Spleen (tissue), 11 donors: Measurements from ENCODE around the gene APBA3. TPM values are rescaled to one million over a fixed set of nuclear protein-coding genes. Genes with fewer than 3 reads are reported as not detected.

ENCODE experiments used
- DNase-seq: peaks from one replicate; pipeline ENCODE4 v3.0.0-alpha.2; 2020
- H3K27ac ChIP-seq, 8 donors: fragments of 200-600 bp; sonication (generic) in 7 of 8; 1 replicate in 4 of 8; 2 replicates in 4 of 8; pipeline versions ENCODE4 v1.5.0 to v1.8.0; 2016 to 2021; ENCODE audit warnings: inconsistent platforms in 4 of 8, mild to moderate bottlenecking in 4 of 8, moderate library complexity in 1 of 8
- H3K27me3 ChIP-seq, 7 donors: fragments of 200-600 bp; sonication (generic) in 6 of 7; replicated peaks in 1 of 7; 1 replicate in 4 of 7; 2 replicates in 3 of 7; pipeline versions ENCODE4 v1.5.0 to v1.8.0; 2016 to 2021; ENCODE audit warnings: inconsistent platforms in 3 of 7, mild to moderate bottlenecking in 1 of 7
- H3K36me3 ChIP-seq, 6 donors: fragments of 200-600 bp; sonication (generic) in 5 of 6; 1 replicate in 4 of 6; 2 replicates in 2 of 6; pipeline versions ENCODE4 v1.5.0 to v1.8.0; 2016 to 2021; ENCODE audit warnings: inconsistent platforms in 2 of 6
- H3K4me1 ChIP-seq, 6 donors: fragments of 200-600 bp; sonication (generic) in 5 of 6; 1 replicate in 3 of 6; 2 replicates in 3 of 6; pipeline versions ENCODE4 v1.5.0 to v1.8.0; 2016 to 2021; ENCODE audit warnings: inconsistent platforms in 3 of 6
- H3K4me3 ChIP-seq, 8 donors: fragments of 200-600 bp; sonication (generic) in 7 of 8; 1 replicate in 4 of 8; 2 replicates in 4 of 8; pipeline versions ENCODE4 v1.5.0 to v1.8.0; 2016 to 2021; ENCODE audit warnings: inconsistent platforms in 4 of 8, mild to moderate bottlenecking in 4 of 8, moderate library complexity in 2 of 8
- H3K9me3 ChIP-seq, 8 donors: fragments of 200-600 bp; sonication (generic) in 7 of 8; 1 replicate in 4 of 8; 2 replicates in 4 of 8; pipeline versions ENCODE4 v1.5.0 to v1.8.0; 2016 to 2021; ENCODE audit warnings: inconsistent platforms in 4 of 8
- CTCF ChIP-seq, 11 experiments: fragments of 200-600 bp in 7 of 11; fragments of 450-650 bp in 4 of 11; sonication (generic) in 4 of 11; IDR thresholded peaks in 8 of 11; conservative IDR thresholded peaks in 3 of 11; 1 replicate in 7 of 11; 2 replicates in 4 of 11; pipeline versions ENCODE4 v1.4.0 to v1.8.0; 2016 to 2021; ENCODE audit warnings: antibody characterized with exemption in 11 of 11, inconsistent platforms in 4 of 11, mild to moderate bottlenecking in 1 of 11
- POLR2A ChIP-seq, 3 donors: fragments of 450-650 bp; IDR thresholded peaks; one replicate each; pipeline ENCODE4 v1.5.1; 2017; ENCODE audit warnings: antibody characterized with exemption in 3 of 3, mild to moderate bottlenecking in 1 of 3
- POLR2AphosphoS5 ChIP-seq, 3 donors: sonication (generic); formaldehyde crosslinking; IDR thresholded peaks; one replicate each; pipeline ENCODE4 v1.5.1; 2017; ENCODE audit warnings: antibody characterized with exemption in 3 of 3
- WGBS, 5 donors: extraction: QIAGEN DNeasy Blood & Tissue Kit in 3 of 5; methylation state at CpG; one replicate each; pipeline versions ENCODE4 v1.1.5 to v1.1.7; 2013 to 2018; 5-methylcytosine and 5-hydroxymethylcytosine counted together
- intact Hi-C: fragments of 100-400 bp; cut with DNase I; formaldehyde crosslinking; loops from one replicate; pipeline ENCODE4 v1.15.0; 2023; ENCODE audit warnings: low total_unique reads
- polyA plus RNA-seq, 3 donors: library from polyadenylated mRNA; stranded (reverse); fragments of 200-250 nt; gene quantifications; one replicate each; pipeline ENCODE4 v1.2.1, GENCODE V29; 2013
- total RNA-seq, 7 donors: library from RNA; depleted of rRNA in 3 of 7; stranded (reverse); fragments of >200 nt in 3 of 7; fragmentation: NEBNext Ultra II Directional in 4 of 7; extraction: Animal tissue kit (Norgen Biotek cat#: 25700) in 4 of 7; gene quantifications; one replicate each; pipeline versions ENCODE4 v1.1.0 to v1.2.1, GENCODE V29; 2016 to 2021
- donor health status: healthy with polysubstance abuse.
- donor health status: DM: no; HTN: no; CAD: no; lungs with moderate emphysema.
- donor health status: DM: no; HTN: no; CAD: no.
- donor health status: Bipolar disorder and iron deficiency.
- donor health status: healthy.
- donor health status: DM: no; HTN: no; CAD: no.
- donor health status: DM: yes; HTN: yes; CAD: no.

Gene APBA3
- total and polyA plus RNA-seq, 10 donors = 17.1 to 37.1 (median 31.9) TPM

DNA sequence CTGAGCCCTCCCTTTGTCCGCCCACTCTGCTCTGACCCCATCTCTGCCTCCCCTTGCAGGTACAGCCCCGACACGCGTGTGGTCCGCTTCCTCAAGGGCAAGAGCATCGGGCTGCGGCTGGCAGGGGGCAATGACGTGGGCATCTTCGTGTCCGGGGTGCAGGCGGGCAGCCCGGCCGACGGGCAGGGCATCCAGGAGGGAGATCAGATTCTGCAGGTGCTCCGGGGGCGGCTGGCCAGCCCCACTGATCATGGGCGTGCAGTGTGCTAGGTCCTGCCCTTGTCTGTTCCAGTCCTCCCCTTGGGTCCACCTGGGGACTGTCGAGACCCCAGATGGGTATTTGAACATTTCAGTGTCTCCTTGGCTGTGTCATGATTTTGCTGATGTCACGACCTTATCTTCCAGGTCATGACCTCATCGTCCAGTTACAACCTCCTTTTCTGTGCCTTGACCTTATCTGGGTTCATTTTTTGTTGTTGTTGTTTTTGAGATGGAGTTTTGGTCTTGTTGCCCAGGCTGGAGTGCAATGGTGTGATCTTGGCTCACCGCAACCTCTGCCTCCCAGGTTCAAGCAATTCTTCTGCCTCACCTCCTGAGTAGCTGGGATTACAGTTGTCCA, 25.3 kb downstream of the APBA3 start:
- no peak for TF ChIP-seq CTCF (IDR thresholded peaks at IDR 0.05 in 8 of 11, conservative IDR thresholded peaks at IDR 0.05 in 3 of 11)
- TF ChIP-seq POLR2A (IDR thresholded peaks at IDR 0.05) = no peak
- TF ChIP-seq POLR2AphosphoS5 (IDR thresholded peaks at IDR 0.05) = no peak
- Histone ChIP-seq H3K4me3 (no peak overlapping the region), H3K27me3 (peaks cover 0 to 19% (median 0%) of the 10 kb centered on the region in 7 donors), H3K27ac (no peak overlapping the region), H3K9me3 (no peaks in the 10 kb centered on the region), H3K36me3 (peaks cover 0 to 10% (median 0%) of the 10 kb centered on the region in 6 donors), H3K4me1 (no peaks in the 10 kb centered on the region)
- WGBS, 5 donors = 76 to 89% (median 86%) methylated on average over 19 to 21 of the region's 21 CpGs
- intact Hi-C loops = no loop called here
- no peak for DNase-seq

GRCh38 chr19:3734310-3734600, 27.2 kb downstream of the APBA3 start:
- no peaks in the 10 kb centered on the region for H3K4me1 ChIP-seq
- H3K27me3 ChIP-seq = peaks cover 0 to 19% (median 0%) of the 10 kb centered on the region in 7 donors
- no peak for DNase-seq
- intact Hi-C loops = no loop called here
- TF ChIP-seq POLR2AphosphoS5 (IDR thresholded peaks at IDR 0.05) (no peak), CTCF (IDR thresholded peaks at IDR 0.05 in 8 of 11, conservative IDR thresholded peaks at IDR 0.05 in 3 of 11) (no peak), POLR2A (IDR thresholded peaks at IDR 0.05) (no peak)
- H3K27ac ChIP-seq = no peak overlapping the region
- H3K4me3 ChIP-seq = no peak overlapping the region
- H3K36me3 ChIP-seq = peaks cover 0 to 10% (median 0%) of the 10 kb centered on the region in 6 donors
- 82 to 96% (median 92%) methylated on average over 14 of the region's 14 CpGs for WGBS, 5 donors
- no peaks in the 10 kb centered on the region for H3K9me3 ChIP-seq

GRCh38 chr19:3733549-3734309, 27.8 kb downstream of the APBA3 start:
- no peak overlapping the region for H3K4me3 ChIP-seq
- H3K4me1 ChIP-seq = no peaks in the 10 kb centered on the region
- H3K27me3 ChIP-seq = peaks cover 0 to 19% (median 0%) of the 10 kb centered on the region in 7 donors
- intact Hi-C loops = no loop called here
- no peak overlapping the region for H3K27ac ChIP-seq
- 79 to 82% (median 81%) methylated on average over 20 of the region's 20 CpGs for WGBS, 5 donors
- no peak for DNase-seq
- H3K36me3 ChIP-seq = peaks cover 0 to 10% (median 0%) of the 10 kb centered on the region in 6 donors
- TF ChIP-seq CTCF (IDR thresholded peaks at IDR 0.05 in 8 of 11, conservative IDR thresholded peaks at IDR 0.05 in 3 of 11) (no peak), POLR2AphosphoS5 (IDR thresholded peaks at IDR 0.05) (no peak), POLR2A (IDR thresholded peaks at IDR 0.05) (no peak)
- H3K9me3 ChIP-seq = no peaks in the 10 kb centered on the region

- 80 to 93% (median 89%) methylated on average over 1 of the region's 1 CpG for WGBS, 5 donors
- Histone ChIP-seq H3K4me1 (no peaks in the 10 kb centered on the region), H3K27ac (no peak overlapping the region), H3K9me3 (no peaks in the 10 kb centered on the region), H3K36me3 (peaks cover 0 to 6% (median 0%) of the 10 kb centered on the region in 6 donors), H3K4me3 (no peak overlapping the region), H3K27me3 (peaks cover 0 to 9% (median 0%) of the 10 kb centered on the region in 7 donors)
- no peak for DNase-seq
- no peak for TF ChIP-seq POLR2A (IDR thresholded peaks at IDR 0.05)
- no peak for TF ChIP-seq POLR2AphosphoS5 (IDR thresholded peaks at IDR 0.05)
- TF ChIP-seq CTCF (IDR thresholded peaks at IDR 0.05 in 8 of 11, conservative IDR thresholded peaks at IDR 0.05 in 3 of 11) = no peak
- intact Hi-C loops = no loop called here
These were observed 29.4 kb downstream of the APBA3 start for GRCh38 chr19:3732108-3732507.
